Fibroblast of skin of abdomen (primary cell): ENCODE results near the gene CR1.
"Not testable (repeated sequence)": the region's sequence is repeated elsewhere in the genome, so short reads cannot be mapped to it uniquely, and the experiment has no call there.

Source experiments
- DNase-seq: peaks from one replicate; pipeline ENCODE4 v3.0.0-alpha.2; 2013

CR1 gene

DNA sequence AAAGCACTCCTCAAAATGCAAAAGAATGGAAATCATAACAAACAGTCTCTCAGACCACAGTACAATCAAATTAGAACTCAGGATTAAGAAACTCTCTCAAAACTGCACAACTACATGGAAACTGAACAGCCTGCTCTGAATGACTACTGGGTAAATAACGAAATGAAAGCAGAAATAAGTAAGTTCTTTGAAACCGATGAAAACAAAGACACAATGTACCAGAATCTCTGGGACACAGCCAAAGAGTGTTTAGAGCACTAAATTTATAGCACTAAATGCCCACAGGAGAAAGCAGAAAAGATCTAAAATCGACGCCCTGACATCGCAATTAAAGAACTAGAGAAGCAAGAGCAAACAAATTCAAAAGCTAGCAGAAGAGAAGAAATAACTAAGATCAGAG lies 95.2 kb downstream of the CR1 start:
- DNase-seq = not testable (repeated sequence)

DNA sequence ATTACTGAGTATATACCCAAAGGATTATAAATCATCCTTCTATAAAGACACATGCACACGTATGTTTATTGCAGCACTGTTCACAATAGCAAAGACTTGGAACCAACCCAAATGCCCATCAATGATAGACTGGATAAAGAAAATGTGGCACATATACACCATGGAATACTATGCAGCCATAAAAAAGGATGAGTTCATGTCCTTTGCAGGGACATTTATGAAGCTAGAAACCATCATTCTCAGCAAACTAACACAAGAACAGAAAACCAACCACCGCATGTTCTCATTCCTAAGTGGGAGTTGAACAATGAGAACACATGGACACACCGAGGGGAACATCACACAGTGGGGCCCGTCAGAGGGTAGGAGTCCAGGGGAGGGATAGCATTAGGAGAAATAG lies 98.1 kb downstream of the CR1 start:
- not testable (repeated sequence) for DNase-seq

DNA sequence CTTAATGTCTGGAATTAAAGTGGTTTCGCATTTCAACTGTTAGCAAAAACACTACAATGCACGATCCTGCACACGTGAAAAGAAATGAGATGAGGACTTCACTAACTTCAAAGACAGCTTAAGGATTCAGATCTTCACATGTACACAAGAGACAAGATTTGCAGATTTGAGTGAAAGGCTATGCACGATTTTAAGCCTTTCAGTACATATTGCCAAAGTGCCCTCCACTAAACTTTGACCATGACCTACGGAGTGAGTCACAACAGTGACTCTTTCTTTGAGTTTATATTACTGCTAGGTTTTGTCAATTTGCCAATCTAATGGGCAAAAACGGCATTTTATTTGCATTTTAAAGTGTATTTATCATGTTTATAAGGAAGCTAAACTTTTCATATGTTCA lies 107.8 kb downstream of the CR1 start:
- no peak for DNase-seq

DNA sequence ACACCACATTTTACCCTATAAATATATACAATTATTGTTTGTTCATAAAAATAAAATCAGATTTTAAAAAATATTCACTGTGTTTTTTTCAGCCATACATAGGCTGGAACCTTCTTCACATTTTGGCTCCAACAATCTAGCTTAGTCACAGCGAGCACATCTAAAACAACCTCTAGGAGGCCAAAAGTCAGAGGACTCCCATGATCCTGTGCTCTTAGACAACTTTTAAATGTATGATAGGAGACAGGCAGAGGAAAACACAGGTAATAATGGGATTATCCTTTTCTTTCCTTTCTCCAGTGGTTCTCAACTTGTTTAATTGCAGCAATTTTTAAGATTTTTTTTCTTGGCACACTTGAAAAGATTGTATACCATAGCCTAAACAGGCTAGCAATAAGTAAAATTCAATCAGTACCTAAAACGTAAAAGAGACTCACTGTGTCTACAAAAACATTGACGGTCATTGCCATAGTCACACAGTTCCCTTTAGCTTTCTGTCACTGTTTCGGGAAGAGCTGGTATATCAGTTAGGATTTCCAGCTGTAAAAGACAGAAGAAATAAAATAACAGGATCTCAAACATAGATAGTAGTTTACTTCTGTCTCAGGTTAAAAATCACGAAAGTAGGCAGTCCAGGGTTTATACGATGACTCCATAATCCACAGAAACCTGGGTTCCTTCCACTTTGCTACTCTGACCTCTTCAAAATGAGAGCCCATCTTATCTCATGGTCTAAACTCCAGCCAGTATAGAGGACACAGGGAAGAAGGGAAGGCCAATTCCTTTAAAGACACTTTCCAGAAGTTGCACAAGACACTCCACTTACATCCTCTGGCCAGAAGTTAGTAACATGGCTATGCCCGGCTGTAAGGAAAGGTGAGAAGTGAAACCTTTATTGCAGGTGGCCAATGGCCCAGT lies 109.7 kb downstream of the CR1 start:
- no peak for DNase-seq

DNA sequence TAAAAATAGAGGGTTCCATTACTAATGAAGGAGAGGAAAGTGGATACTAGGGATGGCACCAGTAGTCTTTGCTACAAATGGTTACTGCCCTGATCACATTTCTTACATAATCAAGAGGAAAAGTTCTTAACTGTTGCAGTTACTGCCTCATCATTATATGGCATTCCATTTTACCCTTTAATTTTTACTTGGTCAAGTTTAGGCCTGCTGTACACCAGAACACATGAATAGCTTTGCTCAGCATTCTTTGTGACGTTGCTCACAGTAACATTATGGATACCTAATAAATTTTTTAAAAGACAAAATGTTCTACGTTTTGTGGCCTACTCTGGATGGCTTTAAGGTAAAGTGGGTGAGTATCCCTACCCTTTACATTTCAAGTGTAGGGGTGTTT lies 110.4 kb downstream of the CR1 start:
- no peak for DNase-seq

DNA sequence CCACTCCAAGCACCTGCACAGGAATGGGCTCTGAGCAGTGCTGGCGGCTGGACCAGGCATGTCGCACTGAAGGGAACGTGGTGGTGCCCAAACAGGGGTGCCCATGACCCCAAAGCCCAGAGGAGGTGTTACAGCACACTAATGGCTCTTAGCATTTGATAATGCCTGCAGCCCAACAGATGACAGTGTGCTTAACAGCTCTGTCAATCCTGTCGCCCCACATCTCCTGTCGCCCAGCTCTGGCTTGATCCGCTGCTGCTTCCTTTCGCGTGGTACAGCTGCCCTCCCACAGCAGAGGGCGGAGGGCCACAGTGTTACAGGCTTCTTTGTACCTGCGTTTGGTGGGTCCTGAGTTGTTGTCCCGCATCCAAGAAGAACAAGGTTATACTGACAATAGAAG lies 116.8 kb downstream of the CR1 start:
- no peak for DNase-seq

DNA sequence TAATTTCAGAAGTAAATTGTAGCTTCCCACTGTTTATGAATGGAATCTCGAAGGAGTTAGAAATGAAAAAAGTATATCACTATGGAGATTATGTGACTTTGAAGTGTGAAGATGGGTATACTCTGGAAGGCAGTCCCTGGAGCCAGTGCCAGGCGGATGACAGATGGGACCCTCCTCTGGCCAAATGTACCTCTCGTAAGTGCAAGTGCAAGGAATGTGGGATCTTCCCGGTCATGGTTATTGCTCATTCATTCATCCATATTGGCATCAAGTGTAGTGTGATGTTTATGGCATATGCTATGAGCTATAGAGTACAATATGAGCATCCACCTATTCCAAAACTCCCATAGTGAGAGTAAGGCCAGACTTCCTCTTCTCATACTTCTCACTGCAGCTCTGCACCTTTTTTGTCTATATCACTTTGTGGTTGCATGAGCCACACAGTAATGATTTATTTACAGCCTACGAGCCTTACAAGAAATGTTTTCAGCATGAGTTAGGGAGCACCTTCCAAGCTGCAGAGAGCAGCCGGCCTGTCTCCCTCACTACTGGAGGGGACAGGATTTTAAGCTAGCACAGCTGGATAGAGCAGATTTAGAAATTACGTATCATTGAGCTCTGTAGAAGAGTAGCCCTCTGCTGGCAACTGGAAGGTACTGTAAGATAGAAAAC lies 124.0 kb downstream of the CR1 start:
- DNase-seq = peak; percentile 54

DNA sequence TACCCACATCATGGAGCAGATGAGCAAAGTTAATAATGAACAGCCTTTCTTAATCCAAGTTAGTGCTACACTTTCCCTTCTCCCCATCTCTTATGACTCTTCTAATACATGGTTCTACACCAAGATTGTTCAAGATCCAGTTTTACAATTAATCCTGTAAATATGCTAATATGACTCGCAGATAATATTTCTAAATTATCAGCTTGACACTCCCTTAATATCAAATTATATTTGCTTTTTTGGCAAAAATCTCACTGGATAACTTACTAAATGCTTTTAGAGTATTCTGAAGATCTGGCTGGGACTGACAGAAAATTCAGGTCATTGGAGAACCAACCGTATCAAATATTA lies 124.6 kb downstream of the CR1 start:
- no peak for DNase-seq

DNA sequence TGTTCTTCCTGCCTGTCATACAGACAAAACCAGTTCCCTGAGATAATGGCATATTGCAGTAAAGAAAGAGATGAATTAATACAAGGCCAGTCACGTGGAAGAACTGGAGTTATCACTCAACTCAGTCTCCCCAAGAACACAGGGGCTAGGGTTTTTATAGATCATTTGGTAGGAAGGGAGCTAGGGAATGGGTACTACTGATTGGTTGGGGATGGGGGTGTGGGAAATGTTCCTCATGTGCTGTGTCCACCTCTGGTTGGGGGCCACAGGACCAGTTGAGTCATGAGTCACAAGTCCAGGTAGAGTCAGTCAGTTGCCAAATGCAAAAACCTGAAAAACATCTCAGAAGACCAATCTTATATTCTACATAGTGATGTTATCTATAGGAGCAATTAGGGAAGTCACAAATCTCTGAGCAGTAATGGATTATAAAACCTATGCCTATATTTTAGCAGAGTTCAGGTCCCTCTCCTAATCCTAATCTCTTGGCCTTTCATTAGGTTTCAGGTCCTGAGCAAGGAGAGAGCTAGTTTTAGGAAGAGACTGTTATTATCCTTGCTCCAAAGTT lies 129.6 kb downstream of the CR1 start:
- DNase-seq = not testable (repeated sequence)

DNA sequence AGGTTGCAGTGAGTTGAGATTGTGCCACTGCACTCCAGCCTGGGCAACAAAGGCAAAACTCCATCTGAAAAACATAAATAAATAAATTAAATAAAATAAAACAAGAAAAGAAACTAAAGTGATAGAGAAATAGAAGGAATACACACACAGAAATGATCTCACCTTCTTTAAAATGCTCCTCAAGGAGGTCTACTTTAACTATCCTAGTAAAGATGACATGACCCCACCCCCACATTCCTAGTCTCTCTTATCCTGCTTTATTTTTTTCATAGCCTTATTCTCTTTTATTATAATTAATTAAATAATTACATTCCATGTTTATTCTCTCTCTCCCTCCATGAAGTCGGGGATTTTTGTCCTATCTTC lies 131.0 kb downstream of the CR1 start:
- no peak for DNase-seq

DNA sequence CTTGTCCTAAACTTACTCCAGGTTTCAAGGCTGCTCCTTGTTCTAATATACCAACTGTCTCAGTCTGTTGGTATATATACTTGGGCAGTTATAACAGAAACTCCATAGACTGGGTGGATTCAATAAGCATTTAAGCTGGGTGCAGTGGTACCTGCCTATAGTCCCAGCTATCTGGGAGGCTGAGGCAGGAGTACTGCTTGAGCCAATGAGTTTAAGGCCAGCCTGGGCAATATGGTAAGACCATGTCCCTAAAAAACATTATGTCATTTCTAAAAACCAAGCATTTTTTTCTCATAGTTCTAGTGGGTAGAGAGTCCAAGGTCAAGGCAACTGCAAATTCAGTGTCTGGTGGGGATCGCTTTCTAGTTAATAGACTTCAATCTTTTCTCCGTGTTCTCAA lies 131.5 kb downstream of the CR1 start:
- DNase-seq = no peak

DNA sequence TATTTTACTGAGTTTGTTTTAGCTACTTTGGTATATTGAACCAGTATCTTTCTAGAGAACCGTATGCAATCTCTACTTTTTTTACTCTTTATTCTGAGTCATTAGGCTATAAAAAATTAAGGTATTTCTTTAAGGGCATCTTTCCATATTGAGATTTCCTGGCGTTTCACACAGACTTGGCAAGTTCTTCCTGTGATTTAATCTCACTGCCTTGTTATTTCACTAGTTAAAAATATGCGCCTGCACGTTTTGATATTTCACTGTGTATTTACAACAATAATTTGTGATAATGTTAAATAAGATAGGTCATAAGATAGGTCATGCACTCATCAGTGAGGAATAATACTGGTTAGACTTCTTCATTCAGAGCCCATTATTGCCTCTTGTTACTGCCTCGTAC lies 132.8 kb downstream of the CR1 start:
- DNase-seq = peak; percentile 5

DNA sequence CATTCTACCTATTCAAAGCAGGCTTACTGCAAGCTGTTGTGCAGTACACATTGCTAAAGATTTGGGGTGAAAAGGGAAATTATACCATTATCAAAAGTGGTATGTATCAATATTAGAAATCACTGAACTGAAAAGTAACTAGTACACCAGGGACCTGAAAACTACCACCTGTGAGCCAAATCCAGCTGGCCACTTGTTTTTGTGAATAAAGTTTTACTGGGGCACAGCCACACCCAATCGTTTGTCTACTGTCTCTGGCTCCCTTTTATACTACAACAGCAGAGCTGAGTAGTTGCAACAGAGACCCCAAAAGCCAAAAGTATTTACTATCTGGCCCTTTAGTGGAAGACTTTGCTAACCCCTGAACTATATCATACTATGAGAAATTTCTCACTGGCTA lies 135.2 kb downstream of the CR1 start:
- no peak for DNase-seq

DNA sequence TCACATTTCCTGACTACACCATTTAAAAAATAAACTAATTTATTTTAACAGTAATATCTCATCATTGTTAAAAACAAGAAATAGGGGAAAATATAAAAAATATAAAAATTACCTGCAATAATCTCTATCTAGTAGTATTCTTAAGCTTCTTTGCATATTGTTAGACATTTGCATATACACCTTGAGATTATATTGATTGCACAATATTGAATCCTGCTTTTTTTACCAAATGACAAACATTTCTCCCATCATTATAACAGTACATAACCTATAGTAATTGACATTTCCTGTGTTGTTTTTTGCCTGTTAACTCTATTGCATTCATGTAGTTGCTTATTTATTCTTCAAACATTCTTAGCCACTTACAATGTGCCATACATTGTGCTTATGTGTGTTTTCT lies 137.3 kb downstream of the CR1 start:
- DNase-seq = no peak

DNA sequence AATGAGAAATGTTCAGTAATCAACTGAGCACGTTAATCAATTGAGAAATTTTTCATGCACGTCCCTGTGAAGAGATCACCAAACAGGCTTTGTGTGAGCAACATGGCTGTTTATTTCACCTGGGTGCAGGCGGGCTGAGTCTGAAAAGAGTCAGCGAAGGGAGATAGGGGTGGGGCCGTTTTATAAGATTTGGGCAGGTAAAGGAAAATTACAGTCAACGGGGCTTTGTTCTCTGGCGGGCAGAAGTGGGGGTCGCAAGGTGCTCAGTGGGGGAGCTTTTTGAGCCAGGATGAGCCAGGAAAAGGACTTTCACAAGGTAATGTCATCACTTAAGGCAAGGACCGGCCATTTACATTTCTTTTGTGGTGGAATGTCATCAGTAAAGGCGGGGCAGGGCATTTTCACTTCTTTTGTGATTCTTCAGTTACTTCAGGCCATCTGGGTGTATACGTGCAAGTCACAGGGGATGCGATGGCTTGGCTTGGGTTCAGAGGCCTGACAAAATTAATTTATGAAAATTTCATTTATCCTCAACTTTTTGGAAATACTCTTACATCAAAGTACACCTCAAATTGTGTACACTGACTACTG lies 137.8 kb downstream of the CR1 start:
- DNase-seq = not testable (repeated sequence)

DNA sequence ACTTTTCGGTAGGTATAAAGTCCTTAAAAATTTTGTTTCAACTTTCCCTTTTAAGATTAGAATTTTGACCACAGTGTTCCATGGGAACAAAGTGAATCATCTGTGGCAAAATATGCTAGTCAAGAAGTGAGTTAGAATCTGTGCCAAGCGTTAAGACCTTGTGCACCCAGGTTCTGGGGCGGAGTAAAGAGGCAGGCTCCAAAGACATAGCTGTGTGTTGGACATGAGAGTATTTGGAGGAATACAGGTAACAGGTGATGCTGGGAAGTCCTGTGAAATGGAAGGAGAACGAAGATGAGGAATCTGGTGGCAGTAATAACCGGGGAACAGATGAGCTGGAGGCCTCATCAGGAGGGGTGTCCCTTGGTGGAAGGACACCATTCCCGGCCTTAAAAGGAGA lies 138.3 kb downstream of the CR1 start:
- not testable (repeated sequence) for DNase-seq

DNA sequence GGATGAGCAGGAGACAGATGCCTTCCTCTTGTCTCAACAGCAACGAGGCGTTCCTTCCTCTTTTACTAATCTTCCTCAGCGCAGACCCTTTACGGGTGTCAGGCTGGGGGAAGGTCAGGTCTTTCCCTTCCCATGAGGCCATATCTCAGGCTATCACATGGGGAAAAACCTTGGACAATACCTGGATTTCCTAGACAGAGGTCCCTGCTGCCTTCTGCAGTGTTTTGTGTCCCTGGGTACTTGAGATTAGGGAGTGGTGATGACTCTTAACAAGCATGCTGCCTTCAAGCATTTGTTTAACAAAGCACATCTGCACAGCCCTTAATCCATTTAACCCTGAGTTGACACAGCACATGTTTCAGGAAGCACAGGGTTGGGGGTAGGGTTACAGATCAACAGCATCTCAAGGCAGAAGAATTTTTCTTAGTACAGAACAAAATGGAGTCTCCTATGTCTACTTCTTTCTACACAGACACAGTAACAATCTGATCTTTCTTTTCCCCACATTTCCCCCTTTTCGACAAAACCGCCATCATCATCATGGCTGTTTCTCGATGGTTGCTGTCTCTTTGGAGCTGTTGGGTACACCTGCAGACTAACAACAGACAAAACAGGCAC lies 139.7 kb downstream of the CR1 start:
- not testable (repeated sequence) for DNase-seq

DNA sequence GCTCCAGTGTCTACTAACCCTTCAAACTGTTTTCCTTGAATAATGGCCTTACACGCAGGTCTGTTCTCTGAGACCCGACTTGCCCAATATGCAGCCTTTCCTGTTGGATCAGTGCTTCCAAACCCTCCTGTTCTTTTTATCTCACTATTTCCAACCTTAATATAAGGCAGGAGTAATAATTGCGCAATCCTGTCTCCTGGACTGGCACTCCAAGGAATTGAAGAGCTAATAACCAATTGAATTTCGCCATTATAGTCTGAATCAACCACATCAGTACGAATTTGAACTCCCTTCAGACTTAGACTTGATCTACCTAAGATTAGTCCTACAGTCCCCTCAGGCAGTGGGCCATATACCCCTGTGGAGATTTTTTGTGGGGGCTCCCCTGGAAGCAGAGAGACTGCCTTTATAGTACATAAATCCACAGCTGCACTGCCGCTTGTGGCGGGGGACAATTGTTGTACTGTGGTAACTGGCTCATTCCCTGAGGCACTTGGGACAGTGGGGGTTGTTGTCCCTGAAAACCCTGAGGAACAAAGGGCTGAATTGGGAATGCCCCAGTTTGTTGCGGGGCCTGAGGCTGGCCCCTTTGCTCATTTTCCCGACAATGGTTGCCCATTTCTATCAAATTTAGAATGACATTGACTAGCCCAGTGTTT lies 142.7 kb downstream of the CR1 start:
- DNase-seq = not testable (repeated sequence)

DNA sequence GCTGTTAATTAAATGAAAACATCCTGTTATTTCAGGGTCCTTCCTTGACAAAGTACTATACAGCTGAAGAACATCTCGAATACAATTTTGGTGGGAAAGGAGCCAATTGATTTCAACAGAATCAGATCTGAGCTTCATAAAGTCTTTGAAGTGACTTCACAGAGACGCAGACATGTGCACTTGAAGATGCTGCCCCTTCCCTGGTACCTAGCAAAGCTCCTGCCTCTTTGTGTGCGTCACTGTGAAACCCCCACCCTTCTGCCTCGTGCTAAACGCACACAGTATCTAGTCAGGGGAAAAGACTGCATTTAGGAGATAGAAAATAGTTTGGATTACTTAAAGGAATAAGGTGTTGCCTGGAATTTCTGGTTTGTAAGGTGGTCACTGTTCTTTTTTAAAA lies 143.4 kb downstream of the CR1 start:
- DNase-seq = not testable (repeated sequence)

DNA sequence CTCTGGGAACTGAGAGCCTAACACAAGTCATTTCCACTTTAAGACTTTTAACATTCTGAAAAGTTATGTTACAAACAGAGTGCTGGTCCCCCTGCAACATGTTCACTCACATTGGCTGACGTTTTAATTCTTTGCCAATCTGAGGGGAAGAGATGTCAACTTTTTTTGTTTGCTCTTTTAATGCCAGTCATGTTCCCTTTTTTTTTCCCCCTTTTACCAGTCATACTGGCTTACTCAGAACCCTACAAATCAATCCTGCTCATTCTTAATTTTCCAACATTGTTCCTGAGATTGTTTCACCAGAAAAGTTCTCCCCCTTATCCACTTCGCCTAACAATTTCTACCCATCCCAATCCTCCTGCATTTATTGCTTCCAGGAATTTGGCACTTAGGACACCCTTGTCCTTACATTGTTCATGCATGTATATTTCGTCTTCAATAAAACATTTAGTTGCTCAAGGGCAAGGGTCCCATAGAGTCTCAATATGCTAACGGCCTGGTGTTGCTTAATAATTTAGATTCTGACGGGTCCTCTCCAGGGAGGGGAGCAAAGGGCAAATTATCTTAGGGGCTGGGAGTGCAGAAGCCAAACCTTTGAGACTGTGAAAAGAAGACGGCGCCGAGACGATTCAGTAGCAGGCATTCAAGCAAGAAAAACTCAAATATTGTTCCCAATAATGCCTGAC lies 148.4 kb downstream of the CR1 start:
- no peak for DNase-seq

DNA sequence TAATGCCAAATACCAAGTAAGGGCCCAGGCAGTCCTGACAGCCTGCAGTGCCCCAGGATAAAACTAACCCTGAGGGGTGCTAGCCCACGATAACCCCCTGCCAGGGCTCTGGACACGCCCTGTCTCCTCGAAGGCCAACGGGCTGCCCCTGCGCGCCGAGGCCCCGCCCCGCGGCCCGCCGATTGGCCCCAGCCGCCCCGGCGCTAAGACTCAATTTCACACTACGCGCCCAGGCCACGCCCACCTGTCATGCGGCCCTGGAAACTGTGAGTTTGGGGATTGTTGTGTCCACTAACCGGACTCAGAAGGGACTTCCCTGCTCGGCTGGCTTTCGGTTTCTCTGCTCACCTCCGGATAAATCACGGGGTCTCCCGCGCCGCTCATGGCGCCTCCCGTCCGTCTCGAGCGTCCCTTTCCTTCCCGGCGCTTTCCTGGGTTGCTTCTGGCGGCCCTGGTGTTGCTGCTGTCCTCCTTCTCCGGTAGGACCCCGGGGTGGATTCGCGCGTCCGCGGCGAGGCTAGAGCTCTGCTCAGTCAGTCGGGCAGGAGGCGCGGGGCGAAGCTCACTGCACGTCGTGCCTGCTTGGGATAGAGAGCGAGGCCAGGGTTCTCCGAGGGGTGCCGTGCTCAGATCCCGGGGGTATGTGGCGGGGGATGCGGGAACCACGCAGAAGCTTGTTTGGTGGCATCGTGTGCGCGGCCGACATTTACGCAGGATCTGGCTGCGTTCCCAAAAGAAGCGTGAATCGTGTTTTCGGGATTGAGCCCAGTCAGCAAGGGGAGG lies 149.1 kb downstream of the CR1 start, which contains the start of gene CR1L:
TSS of gene CR1L (plus strand) at position 282 of the 783 bp plus-strand sequence. CDS start at position 383, 101 bp downstream.
- peak; percentile 53 for DNase-seq
